Kidney (tissue), 14 donors: ENCODE measurements around the gene MITF. TPM values are rescaled to one million over a fixed set of nuclear protein-coding genes. Genes with fewer than 3 reads are reported as not detected.

ENCODE experiments used
- DNase-seq, 5 donors: peaks; one replicate each; pipeline ENCODE4 v3.0.0-alpha.2; 2013 to 2020
- FAIRE-seq: peaks from 2 replicates; lab custom pipeline; 2012; peaks lifted over from hg19 to GRCh38; lab: Jason Lieb, UNC
- H3K27ac ChIP-seq, 2 donors: one replicate each; pipeline ENCODE4 v1.7.0; 2013; ENCODE audit warnings: low read depth in 2 of 2, low read length in 2 of 2, inconsistent platforms in 1 of 2
- H3K27me3 ChIP-seq: one replicate; pipeline ENCODE4 v1.7.1; 2013; ENCODE audit warnings: low read length, inconsistent platforms; ENCODE audit not compliant: control insufficient read depth, insufficient read depth
- H3K36me3 ChIP-seq, 3 donors: one replicate each; pipeline versions ENCODE4 v1.7.0 to v1.7.1; 2013; ENCODE audit warnings: low read length in 3 of 3, control low read depth in 1 of 3, inconsistent platforms in 1 of 3; ENCODE audit not compliant: insufficient read depth in 3 of 3, control insufficient read depth in 2 of 3
- H3K4me1 ChIP-seq, 3 donors: one replicate each; pipeline versions ENCODE4 v1.7.0 to v1.7.1; 2013; ENCODE audit warnings: low read length in 3 of 3, inconsistent platforms in 1 of 3, low read depth in 1 of 3; ENCODE audit not compliant: control insufficient read depth in 2 of 3, insufficient read depth in 2 of 3
- H3K4me3 ChIP-seq, 3 donors: one replicate each; pipeline versions ENCODE4 v1.7.0 to v1.8.1; 2013; ENCODE audit warnings: low read length in 3 of 3, control low read depth in 1 of 3, inconsistent platforms in 1 of 3
- H3K9ac ChIP-seq, 3 donors: one replicate each; pipeline versions ENCODE4 v1.7.0 to v1.7.1; 2013; ENCODE audit warnings: low read length in 3 of 3, control low read depth in 1 of 3, inconsistent platforms in 1 of 3
- H3K9me3 ChIP-seq, 3 donors: one replicate each; pipeline versions ENCODE4 v1.7.0 to v1.7.1; 2013; ENCODE audit warnings: low read length in 3 of 3, control low read depth in 1 of 3, inconsistent platforms in 1 of 3; ENCODE audit not compliant: control insufficient read depth in 2 of 3, insufficient read depth in 1 of 3
- CTCF ChIP-seq: IDR thresholded peaks from 3 replicates; pipeline ENCODE4 v1.5.1; 2012; ENCODE audit warnings: mild to moderate bottlenecking, moderate library complexity, borderline replicate concordance; ENCODE audit not compliant: insufficient read depth; ENCODE audit errors: extremely low read depth
- intact Hi-C: fragments of 100-400 bp; cut with DNase I; formaldehyde crosslinking; loops from one replicate; pipeline ENCODE4 v1.11.1; 2022
- polyA plus RNA-seq: library from polyadenylated mRNA; stranded (reverse); fragments of 350-450 nt; fragmentation: Illumina TruSeq; extraction: RNeasy Lipid Tissue Mini Kit (QIAGEN cat#74804); gene quantifications from one replicate; pipeline ENCODE4 v1.2.3, GENCODE V29; 2014; ENCODE audit warnings: low read depth, low replicate concordance; ENCODE audit not compliant: insufficient read depth
- total RNA-seq: library from RNA; stranded (reverse); fragmentation: NEBNext Ultra II Directional; extraction: Animal tissue kit (Norgen Biotek cat#: 25700); gene quantifications from one replicate; pipeline ENCODE4 v1.2.1, GENCODE V29; 2021
- donor health status: control.
- donor health status: control.
- donor health status: control.
- donor health status: control.
- donor health status: control.
- donor health status: DM: yes; HTN: yes; CAD: no.
- donor health status: Normal renal cell carcinoma (clear cell type).

The MITF gene
- total and polyA plus RNA-seq, 2 donors from 2014 or later: 14.1 to 52.6 TPM

GRCh38 chr3:69987833-69988232, 248.6 kb downstream of the MITF start:
- Histone ChIP-seq H3K36me3 (no peaks in the 10 kb centered on the region), H3K9me3 (no peaks in the 10 kb centered on the region), H3K27me3 (no peaks in the 10 kb centered on the region), H3K4me3 (no peak overlapping the region), H3K27ac (no peak overlapping the region), H3K9ac (no peak overlapping the region), H3K4me1 (no peaks in the 10 kb centered on the region)
- DNase-seq (no peak), FAIRE-seq (no peak)
- intact Hi-C loops: no loop called here
- no peak for TF ChIP-seq CTCF

GRCh38 chr3:69993757-69994156, 254.5 kb downstream of the MITF start:
- Histone ChIP-seq H3K4me1 (no peaks in the 10 kb centered on the region), H3K27ac (no peak overlapping the region), H3K4me3 (no peak overlapping the region), H3K27me3 (no peaks in the 10 kb centered on the region), H3K9ac (no peak overlapping the region), H3K36me3 (no peaks in the 10 kb centered on the region), H3K9me3 (no peaks in the 10 kb centered on the region)
- intact Hi-C loops: loop anchor here (5.0 kb wide), 1 partner anchor 79 kb away; no protein-coding TSS in a partner anchor
- no peak for FAIRE-seq
- DNase-seq: no peak
- TF ChIP-seq CTCF: no peak

GRCh38 chr3:69994919-69995318, 255.7 kb downstream of the MITF start:
- no peaks in the 10 kb centered on the region for H3K36me3 ChIP-seq
- no peak overlapping the region for H3K27ac ChIP-seq
- no peak for TF ChIP-seq CTCF
- H3K27me3 ChIP-seq: no peaks in the 10 kb centered on the region
- no peak overlapping the region for H3K9ac ChIP-seq
- H3K4me1 ChIP-seq: no peaks in the 10 kb centered on the region
- intact Hi-C loops: loop anchor here (5.0 kb wide), 1 partner anchor 77 kb away; no protein-coding TSS in a partner anchor
- H3K4me3 ChIP-seq: no peak overlapping the region
- H3K9me3 ChIP-seq: no peaks in the 10 kb centered on the region
- DNase-seq (no peak), FAIRE-seq (no peak)
